ENCODE data around the gene CLECL1.

DNA sequence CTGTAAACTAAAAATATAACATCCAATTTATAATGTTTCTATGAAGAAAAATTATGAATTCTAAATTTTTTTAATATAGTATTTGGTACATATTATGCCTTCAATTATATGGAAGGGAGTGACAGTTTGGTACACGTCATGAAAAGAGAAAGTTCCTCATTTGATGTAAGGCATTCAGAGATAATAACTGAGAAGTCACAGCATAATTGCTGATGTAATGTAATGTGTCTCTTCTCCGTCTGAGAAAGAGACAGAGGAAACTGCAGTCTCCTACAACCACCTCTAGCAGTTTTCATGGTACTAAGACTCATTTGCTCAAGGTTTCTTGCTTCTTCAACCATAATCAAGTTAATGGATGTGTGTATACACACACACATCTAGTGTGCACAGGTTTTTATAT, 30.1 kb upstream of the CLECL1 start:
- TF ChIP-seq CTCF (conservative IDR thresholded peaks at IDR 0.05) (no peak), ZFX (IDR thresholded peaks at IDR 0.05) (no peak)

All from C4-2B (cell line).